Endothelial cell of umbilical vein (primary cell): ENCODE data around the gene SAMD5. TPM values are rescaled to one million over a fixed set of nuclear protein-coding genes. Genes with fewer than 3 reads are reported as not detected.

Experiments used
- BruUV-seq: library from RNA; stranded (reverse); fragments of 400-500 nt; replicated peaks from 2 replicates; lab custom pipeline; 2021; lab: Mats Ljungman, UMichigan
- CTCF ChIA-PET: fragments of 300-600, 350-600 bp; sonication (Branson Sonifier 250); formaldehyde crosslinking; loops from one replicate; lab custom pipeline; 2021; ENCODE audit warnings: antibody characterized with exemption, inconsistent platforms; lab: Charles Lee
- POLR2A ChIA-PET: fragments of 300-600, 350-600 bp; sonication (Branson Sonifier 250); formaldehyde crosslinking; loops from one replicate; lab custom pipeline; 2021; ENCODE audit warnings: antibody characterized with exemption, inconsistent platforms; lab: Charles Lee
- DNase-seq: peaks from one replicate; pipeline ENCODE4 v3.0.0-alpha.2; 2011; ENCODE audit warnings: low read depth, low spot score
- FAIRE-seq: peaks from 2 replicates; lab custom pipeline; 2011; peaks lifted over from hg19 to GRCh38; lab: Jason Lieb, UNC
- H2AFZ ChIP-seq: 2 replicates; pipeline ENCODE4 v1.6.0; 2012; ENCODE audit warnings: low read depth, low read length, control low read depth, inconsistent platforms
- H3K27ac ChIP-seq: 2 replicates; pipeline ENCODE4 v1.5.1; 2011; ENCODE audit warnings: low read depth, mild to moderate bottlenecking, control low read depth, low read length, moderate library complexity; ENCODE audit not compliant: insufficient read depth
- H3K27me3 ChIP-seq, 2 experiments: 2 replicates each; pipeline versions ENCODE4 v1.6.0 to v1.6.1; 2011; ENCODE audit warnings: low read length in 2 of 2, mixed read lengths in 1 of 2; ENCODE audit not compliant: control insufficient read depth in 2 of 2, insufficient read depth in 2 of 2
- H3K36me3 ChIP-seq, 2 experiments: 2 replicates in 1 of 2; 3 replicates in 1 of 2; pipeline ENCODE4 v1.5.1; 2011; ENCODE audit warnings: low read length in 2 of 2, mild to moderate bottlenecking in 1 of 2, moderate library complexity in 1 of 2; ENCODE audit not compliant: control insufficient read depth in 2 of 2, insufficient read depth in 2 of 2; ENCODE audit errors: extremely low read depth in 1 of 2
- H3K4me1 ChIP-seq: 3 replicates; pipeline ENCODE4 v1.5.1; 2011; ENCODE audit warnings: mild to moderate bottlenecking, low read length; ENCODE audit not compliant: control insufficient read depth, insufficient read depth; ENCODE audit errors: extremely low read depth
- H3K4me2 ChIP-seq: 2 replicates; pipeline ENCODE4 v1.6.1; 2011; ENCODE audit warnings: low read length, control low read depth, mixed read lengths; ENCODE audit not compliant: insufficient read depth
- H3K4me3 ChIP-seq, 3 experiments: fragments of 200-600 bp in 1 of 3; sonication (generic), shearing (Covaris generic) in 1 of 3; replicated peaks in 1 of 3; 2 replicates each; pipeline ENCODE4 v1.5.1; 2011 to 2016; ENCODE audit warnings: control low read depth in 3 of 3, low read length in 3 of 3, mild to moderate bottlenecking in 2 of 3, inconsistent platforms in 1 of 3, low read depth in 1 of 3, moderate library complexity in 1 of 3; ENCODE audit not compliant: insufficient read depth in 1 of 3
- H3K79me2 ChIP-seq: 2 replicates; pipeline ENCODE4 v1.6.0; 2012; ENCODE audit warnings: low read length, inconsistent platforms; ENCODE audit not compliant: control insufficient read depth, insufficient read depth
- H3K9ac ChIP-seq: replicated peaks from 2 replicates; pipeline ENCODE3; 2011; ENCODE audit warnings: low read length, control low read depth; ENCODE audit not compliant: insufficient read depth; ENCODE audit errors: extremely low read depth
- H3K9me1 ChIP-seq: replicated peaks from 3 replicates; pipeline ENCODE4 v1.6.0; 2011; ENCODE audit warnings: mild to moderate bottlenecking, low read length; ENCODE audit not compliant: control insufficient read depth, insufficient read depth; ENCODE audit errors: extremely low read depth
- H3K9me3 ChIP-seq: replicated peaks from 2 replicates; pipeline ENCODE4 v1.5.1; 2012; ENCODE audit warnings: low read length, inconsistent platforms; ENCODE audit not compliant: control insufficient read depth, insufficient read depth
- H4K20me1 ChIP-seq: replicated peaks from 2 replicates; pipeline ENCODE3; 2011; ENCODE audit warnings: mild to moderate bottlenecking, low read length; ENCODE audit not compliant: control insufficient read depth, insufficient read depth; ENCODE audit errors: extremely low read depth
- EZH2 ChIP-seq: IDR thresholded peaks from 2 replicates; pipeline ENCODE4 v1.6.1; 2012; ENCODE audit warnings: borderline replicate concordance, low read depth, mild to moderate bottlenecking, moderate library complexity, low read length, inconsistent platforms; ENCODE audit not compliant: severe bottlenecking
- FOS ChIP-seq: IDR thresholded peaks from 2 replicates; pipeline ENCODE4 v1.6.1; 2011; ENCODE audit warnings: mild to moderate bottlenecking, low read length, moderate library complexity, borderline replicate concordance; ENCODE audit not compliant: insufficient read depth
- GATA2 ChIP-seq: IDR thresholded peaks from 2 replicates; pipeline ENCODE4 v1.7.0; 2011; ENCODE audit warnings: low read depth, mild to moderate bottlenecking, moderate library complexity, mixed read lengths, low read length; ENCODE audit not compliant: insufficient read length, insufficient read depth
- JUN ChIP-seq: IDR thresholded peaks from 2 replicates; pipeline ENCODE4 v1.6.1; 2011; ENCODE audit warnings: borderline replicate concordance, low read depth; ENCODE audit not compliant: insufficient read length, insufficient read depth
- MYC ChIP-seq: IDR thresholded peaks from one replicate; pipeline ENCODE4 v1.6.1; 2011; ENCODE audit warnings: mild to moderate bottlenecking, low read depth, low read length
- POLR2A ChIP-seq: IDR thresholded peaks from 2 replicates; pipeline ENCODE4 v1.6.1; 2012; ENCODE audit warnings: low read depth, mild to moderate bottlenecking, control low read depth, low read length
- POLR2AphosphoS5 ChIP-seq: IDR thresholded peaks from 2 replicates; pipeline ENCODE4 v1.6.1; 2012; ENCODE audit warnings: low read depth, mild to moderate bottlenecking, control low read depth, low read length, moderate library complexity; ENCODE audit not compliant: insufficient read depth
- dilution Hi-C: fragments of 300-500 bp; cut with MboI; formaldehyde crosslinking; loops from one replicate; pipeline ENCODE4 v1.15.0; 2019; ENCODE audit warnings: low sequenced_read_pairs; ENCODE audit not compliant: extremely low pct_ligation_motif_present
- intact Hi-C: fragments of 100-400 bp; cut with micrococcal nuclease; formaldehyde crosslinking; loops from one replicate; pipeline ENCODE4 v1.10.0; 2022
- polyA plus RNA-seq, 4 experiments: library from polyadenylated mRNA; depleted of rRNA in 3 of 4; stranded (reverse) in 3 of 4; unstranded in 1 of 4; fragments of >200 nt; gene quantifications; 2 replicates each; pipeline versions ENCODE4 v1.2.1 to v1.2.3, GENCODE V29; 2011 to 2012; ENCODE audit warnings: missing spikeins in 1 of 4
- total RNA-seq: library from RNA; stranded (reverse); gene quantifications from 2 replicates; pipeline ENCODE4 v1.2.3, GENCODE V29; 2021
- TF ChIP-seq, protein P1 (sequence below): IDR thresholded peaks from 2 replicates; pipeline ENCODE4 v1.6.1; 2011; ENCODE audit not compliant: insufficient read depth, insufficient read length
- TF ChIP-seq, protein P2 (sequence below), 2 donors: IDR thresholded peaks; 1 replicate in 1 of 2; 2 replicates in 1 of 2; pipeline ENCODE4 v1.5.1; 2011; ENCODE audit warnings: low read length in 2 of 2, mild to moderate bottlenecking in 2 of 2, moderate library complexity in 2 of 2, control low read depth in 1 of 2, inconsistent platforms in 1 of 2, low read depth in 1 of 2; ENCODE audit not compliant: insufficient read depth in 1 of 2; ENCODE audit errors: extremely low read depth in 1 of 2

The SAMD5 gene
- total and polyA plus RNA-seq, 2 donors (not counting 3 experiments of a cell fraction or from before 2014, with no cell fraction given) = 0.75 to 6.9 TPM

DNA sequence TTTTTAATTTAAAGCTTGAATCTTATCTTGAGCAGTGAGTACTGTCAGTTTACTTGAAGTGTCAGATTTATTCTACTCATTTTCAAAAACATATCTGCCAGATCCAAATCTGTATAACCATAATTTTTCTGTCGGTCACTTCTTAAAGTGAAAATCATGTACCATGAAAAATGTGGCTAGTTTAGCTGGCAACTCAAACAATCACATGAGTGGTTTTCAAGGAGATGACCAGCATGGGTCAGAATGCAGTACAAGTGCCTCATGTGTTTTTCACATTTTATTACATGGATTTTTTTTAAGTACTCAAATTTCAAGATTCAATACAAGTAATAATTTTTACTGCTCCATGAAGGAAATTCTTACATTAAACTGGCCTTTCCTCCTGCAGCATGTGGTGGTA lies 11.0 kb upstream of the SAMD5 start:
- intact Hi-C loops (no loop called here), dilution Hi-C loops (no loop called here)
- Histone ChIP-seq H3K27me3 (peaks cover 1 to 2% of the 10 kb centered on the region in 2 experiments), H3K9me1 (no peaks in the 10 kb centered on the region), H3K4me3 (no peak overlapping the region), H2AFZ (no peak overlapping the region), H3K4me1 (no peaks in the 10 kb centered on the region), H3K9me3 (no peaks in the 10 kb centered on the region), H3K27ac (no peak overlapping the region), H3K79me2 (no peaks in the 10 kb centered on the region), H4K20me1 (no peaks in the 10 kb centered on the region), H3K36me3 (no peaks in the 10 kb centered on the region), H3K9ac (no peak overlapping the region), H3K4me2 (no peak overlapping the region)
- ChIA-PET POLR2A (no interaction called here), CTCF (no interaction called here)
- DNase-seq = no peak
- TF ChIP-seq POLR2AphosphoS5 = no peak
- no peak for TF ChIP-seq MYC
- TF ChIP-seq EZH2 = no peak
- no peak for TF ChIP-seq GATA2
- TF ChIP-seq, protein P1, sequence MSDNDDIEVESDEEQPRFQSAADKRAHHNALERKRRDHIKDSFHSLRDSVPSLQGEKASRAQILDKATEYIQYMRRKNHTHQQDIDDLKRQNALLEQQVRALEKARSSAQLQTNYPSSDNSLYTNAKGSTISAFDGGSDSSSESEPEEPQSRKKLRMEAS = no peak
- no peak for TF ChIP-seq FOS
- TF ChIP-seq, protein P2, sequence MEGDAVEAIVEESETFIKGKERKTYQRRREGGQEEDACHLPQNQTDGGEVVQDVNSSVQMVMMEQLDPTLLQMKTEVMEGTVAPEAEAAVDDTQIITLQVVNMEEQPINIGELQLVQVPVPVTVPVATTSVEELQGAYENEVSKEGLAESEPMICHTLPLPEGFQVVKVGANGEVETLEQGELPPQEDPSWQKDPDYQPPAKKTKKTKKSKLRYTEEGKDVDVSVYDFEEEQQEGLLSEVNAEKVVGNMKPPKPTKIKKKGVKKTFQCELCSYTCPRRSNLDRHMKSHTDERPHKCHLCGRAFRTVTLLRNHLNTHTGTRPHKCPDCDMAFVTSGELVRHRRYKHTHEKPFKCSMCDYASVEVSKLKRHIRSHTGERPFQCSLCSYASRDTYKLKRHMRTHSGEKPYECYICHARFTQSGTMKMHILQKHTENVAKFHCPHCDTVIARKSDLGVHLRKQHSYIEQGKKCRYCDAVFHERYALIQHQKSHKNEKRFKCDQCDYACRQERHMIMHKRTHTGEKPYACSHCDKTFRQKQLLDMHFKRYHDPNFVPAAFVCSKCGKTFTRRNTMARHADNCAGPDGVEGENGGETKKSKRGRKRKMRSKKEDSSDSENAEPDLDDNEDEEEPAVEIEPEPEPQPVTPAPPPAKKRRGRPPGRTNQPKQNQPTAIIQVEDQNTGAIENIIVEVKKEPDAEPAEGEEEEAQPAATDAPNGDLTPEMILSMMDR (IDR thresholded peaks at IDR 0.05; ENCODE audit: extremely low read depth in 1 of 2, insufficient read depth in 1 of 2, low read depth in 1 of 2, low read length in 2 of 2) = no peak
- no peak for TF ChIP-seq JUN
- TF ChIP-seq POLR2A = no peak
- peak; percentile 44 for FAIRE-seq
- BruUV-seq = no TSS peak
